Liver (tissue), 9 donors: ENCODE measurements around the gene PRIMPOL. TPM values are rescaled to one million over a fixed set of nuclear protein-coding genes. Genes with fewer than 3 reads are reported as not detected.
"Not testable (repeated sequence)": the region's sequence is repeated elsewhere in the genome, so short reads cannot be mapped to it uniquely, and the experiment has no call there.

Source experiments
- DNase-seq: peaks from one replicate; pipeline ENCODE4 v3.0.0-alpha.2; 2017; ENCODE audit warnings: low spot score
- H3K27ac ChIP-seq, 2 donors: one replicate each; pipeline ENCODE4 v1.7.0; 2013; ENCODE audit warnings: inconsistent platforms in 2 of 2, low read length in 2 of 2, control low read depth in 1 of 2, low read depth in 1 of 2, mild to moderate bottlenecking in 1 of 2
- H3K27me3 ChIP-seq, 4 donors: one replicate each; pipeline versions ENCODE4 v1.6.1 to v1.7.0; 2013; ENCODE audit warnings: low read length in 3 of 4, inconsistent platforms in 1 of 4, mild to moderate bottlenecking in 1 of 4, moderate library complexity in 1 of 4; ENCODE audit not compliant: control insufficient read depth in 4 of 4, insufficient read depth in 4 of 4
- H3K36me3 ChIP-seq, 4 donors: one replicate each; pipeline versions ENCODE4 v1.6.1 to v1.7.0; 2013; ENCODE audit warnings: low read length in 3 of 4, mild to moderate bottlenecking in 3 of 4, low read depth in 1 of 4, moderate library complexity in 1 of 4; ENCODE audit not compliant: control insufficient read depth in 4 of 4, insufficient read depth in 3 of 4
- H3K4me1 ChIP-seq, 4 donors: one replicate each; pipeline versions ENCODE4 v1.6.1 to v1.7.0; 2013; ENCODE audit warnings: low read length in 3 of 4, mild to moderate bottlenecking in 3 of 4, moderate library complexity in 1 of 4; ENCODE audit not compliant: control insufficient read depth in 4 of 4, insufficient read depth in 4 of 4
- H3K4me3 ChIP-seq, 3 donors: one replicate each; pipeline versions ENCODE4 v1.6.1 to v1.7.0; 2013; ENCODE audit warnings: low read length in 3 of 3, control low read depth in 1 of 3, low read depth in 1 of 3, mild to moderate bottlenecking in 1 of 3
- H3K9ac ChIP-seq, 2 donors: one replicate each; pipeline ENCODE4 v1.7.0; 2013; ENCODE audit warnings: low read length in 2 of 2, mild to moderate bottlenecking in 2 of 2, moderate library complexity in 2 of 2, control low read depth in 1 of 2, low read depth in 1 of 2
- H3K9me3 ChIP-seq, 4 donors: one replicate each; pipeline versions ENCODE4 v1.6.1 to v1.7.0; 2013; ENCODE audit warnings: low read length in 3 of 4; ENCODE audit not compliant: control insufficient read depth in 4 of 4
- ATF3 ChIP-seq: IDR thresholded peaks from 2 replicates; pipeline ENCODE4 v1.6.1; 2016; ENCODE audit warnings: antibody characterized with exemption
- CTCF ChIP-seq: fragments of 150-350 bp; IDR thresholded peaks from 2 replicates; pipeline ENCODE4 v1.5.1; 2017; ENCODE audit warnings: improper control_type of control experiment, low read depth, low read length; ENCODE audit not compliant: missing input control
- GABPA ChIP-seq, 2 donors: IDR thresholded peaks in 1 of 2; conservative IDR thresholded peaks in 1 of 2; 2 replicates each; pipeline ENCODE4 v1.6.1; 2016; ENCODE audit warnings: antibody characterized with exemption in 2 of 2, mild to moderate bottlenecking in 1 of 2, moderate library complexity in 1 of 2
- HNF4A ChIP-seq, 2 donors: conservative IDR thresholded peaks; 2 replicates each; pipeline ENCODE4 v1.6.1; 2016; ENCODE audit warnings: antibody characterized with exemption in 2 of 2, mild to moderate bottlenecking in 2 of 2
- JUND ChIP-seq, 2 donors: IDR thresholded peaks; 2 replicates each; pipeline ENCODE4 v1.6.1; 2016; ENCODE audit warnings: antibody characterized with exemption in 2 of 2
- MAX ChIP-seq: IDR thresholded peaks from 2 replicates; pipeline ENCODE4 v1.6.1; 2016; ENCODE audit warnings: antibody characterized with exemption
- RXRA ChIP-seq, 2 donors: IDR thresholded peaks; 2 replicates each; pipeline ENCODE4 v1.6.1; 2017 to 2018; ENCODE audit warnings: antibody characterized with exemption in 2 of 2, mild to moderate bottlenecking in 1 of 2
- TAF1 ChIP-seq: conservative IDR thresholded peaks from 2 replicates; pipeline ENCODE4 v1.6.1; 2016; ENCODE audit warnings: antibody characterized with exemption, mild to moderate bottlenecking
- ZBTB33 ChIP-seq: IDR thresholded peaks from 2 replicates; pipeline ENCODE4 v1.6.1; 2016; ENCODE audit warnings: antibody characterized with exemption
- WGBS: extraction: QIAGEN DNeasy Blood & Tissue Kit; methylation state at CpG from one replicate; pipeline ENCODE4 v1.1.7; 2013; 5-methylcytosine and 5-hydroxymethylcytosine counted together
- polyA plus RNA-seq, 2 donors: library from polyadenylated mRNA; stranded (reverse) in 1 of 2; unstranded in 1 of 2; fragments of 200-250 nt in 1 of 2; fragments of >200 nt in 1 of 2; fragmentation: Nextera tagmentation in 1 of 2; extraction: Ambion mirVana in 1 of 2; gene quantifications; one replicate each; pipeline versions ENCODE4 v1.2.1 to v1.2.3, GENCODE V29; 2013 to 2015
- total RNA-seq, 2 donors: library from RNA; depleted of rRNA; stranded (reverse); fragments of >200 nt; gene quantifications; one replicate each; pipeline ENCODE4 v1.2.3, GENCODE V29; 2014
- donor health status: healthy.
- donor health status: healthy.
- donor health status: healthy.
- donor health status: healthy.
- donor health status: healthy.

The PRIMPOL gene
- total and polyA plus RNA-seq, 4 donors = 2.2 to 7.3 (median 5.5) TPM

GRCh38 chr4:184624972-184625554 lies 24.5 kb upstream of the PRIMPOL start:
- no peak overlapping the region for H3K27ac ChIP-seq
- 85% methylated on average over 7 of the region's 7 CpGs for WGBS
- H3K9me3 ChIP-seq = no peaks in the 10 kb centered on the region
- no peak overlapping the region for H3K4me3 ChIP-seq
- H3K36me3 ChIP-seq = peaks cover 3 to 23% (median 13%) of the 10 kb centered on the region in 4 donors
- TF ChIP-seq ZBTB33 (no peak), CTCF (no peak), HNF4A (conservative IDR thresholded peaks at IDR 0.05) (no peak)
- no peak overlapping the region for H3K9ac ChIP-seq
- no peak for DNase-seq
- H3K4me1 ChIP-seq = peaks cover 0 to 2% (median 0%) of the 10 kb centered on the region in 4 donors
- no peaks in the 10 kb centered on the region for H3K27me3 ChIP-seq

- not testable (repeated sequence) for H3K27me3 ChIP-seq, DNase-seq, H3K9ac ChIP-seq, H3K4me1 ChIP-seq, H3K4me3 ChIP-seq, H3K27ac ChIP-seq, H3K9me3 ChIP-seq
- WGBS = 87% methylated on average over 11 of the region's 11 CpGs
- H3K36me3 ChIP-seq = peaks cover 5 to 31% (median 18%) of the 10 kb centered on the region in 4 donors
Observed at GRCh38 chr4:184625783-184626596, 23.5 kb upstream of the PRIMPOL start.

GRCh38 chr4:184628103-184628502 lies 21.4 kb upstream of the PRIMPOL start:
- Histone ChIP-seq H3K27ac (no peak overlapping the region), H3K36me3 (peaks cover 6 to 37% (median 23%) of the 10 kb centered on the region in 4 donors), H3K9ac (no peak overlapping the region), H3K27me3 (no peaks in the 10 kb centered on the region), H3K4me3 (no peak overlapping the region), H3K9me3 (no peaks in the 10 kb centered on the region), H3K4me1 (peaks cover 0 to 2% (median 0%) of the 10 kb centered on the region in 4 donors)
- WGBS = 97% methylated on average over 4 of the region's 4 CpGs
- no peak for TF ChIP-seq MAX
- no peak for TF ChIP-seq GABPA (IDR thresholded peaks at IDR 0.05 in 1 of 2, conservative IDR thresholded peaks at IDR 0.05 in 1 of 2)
- no peak for TF ChIP-seq RXRA (IDR thresholded peaks at IDR 0.05)
- TF ChIP-seq ATF3 = no peak
- no peak for TF ChIP-seq JUND (IDR thresholded peaks at IDR 0.05)
- no peak for TF ChIP-seq HNF4A (conservative IDR thresholded peaks at IDR 0.05)
- TF ChIP-seq TAF1 = no peak
- DNase-seq = no peak
